H9 (cell line): ENCODE data around the gene IGF2BP2. TPM values are rescaled to one million over a fixed set of nuclear protein-coding genes. Genes with fewer than 3 reads are reported as not detected.

ENCODE experiments used
- DNase-seq: peaks from one replicate; pipeline ENCODE4 v3.0.0-alpha.2; 2017
- H2AFZ ChIP-seq: one replicate; pipeline ENCODE4 v1.6.1; 2013; ENCODE audit warnings: mild to moderate bottlenecking, low read length, control low read depth, moderate library complexity
- H2AK5ac ChIP-seq: 2 replicates; pipeline ENCODE4 v1.6.1; 2013; ENCODE audit warnings: low read length, control low read depth, mixed read lengths; ENCODE audit not compliant: insufficient read length
- H2BK120ac ChIP-seq: one replicate; pipeline ENCODE4 v1.6.1; 2013; ENCODE audit warnings: low read depth, mild to moderate bottlenecking, low read length, control low read depth, inconsistent platforms; ENCODE audit not compliant: poor library complexity, severe bottlenecking
- H2BK12ac ChIP-seq: 2 replicates; pipeline ENCODE4 v1.6.1; 2013; ENCODE audit warnings: low read length, control low read depth, mixed read lengths, low read depth; ENCODE audit not compliant: insufficient read length
- H2BK15ac ChIP-seq: 2 replicates; pipeline ENCODE4 v1.6.1; 2013; ENCODE audit warnings: low read depth, low read length, control low read depth
- H2BK20ac ChIP-seq: one replicate; pipeline ENCODE4 v1.6.1; 2013; ENCODE audit warnings: low read depth, mild to moderate bottlenecking, low read length, control low read depth, inconsistent platforms; ENCODE audit not compliant: poor library complexity, severe bottlenecking
- H2BK5ac ChIP-seq: 2 replicates; pipeline ENCODE4 v1.6.1; 2013; ENCODE audit warnings: low read length, control low read depth, mixed read lengths; ENCODE audit not compliant: insufficient read length
- H3K14ac ChIP-seq: 2 replicates; pipeline ENCODE4 v1.6.1; 2013; ENCODE audit warnings: low read length, control low read depth; ENCODE audit not compliant: insufficient read depth
- H3K18ac ChIP-seq: 2 replicates; pipeline ENCODE4 v1.6.1; 2013; ENCODE audit warnings: low read depth, mild to moderate bottlenecking, mixed read lengths, low read length, control low read depth; ENCODE audit not compliant: insufficient read length
- H3K23ac ChIP-seq: 2 replicates; pipeline ENCODE4 v1.6.1; 2013; ENCODE audit warnings: low read length, control low read depth, mixed read lengths, low read depth; ENCODE audit not compliant: insufficient read length
- H3K23me2 ChIP-seq: 2 replicates; pipeline ENCODE4 v1.6.1; 2013; ENCODE audit warnings: low read depth, mild to moderate bottlenecking, mixed read lengths, low read length, control low read depth; ENCODE audit not compliant: insufficient read length, poor library complexity, severe bottlenecking
- H3K27ac ChIP-seq: 2 replicates; pipeline ENCODE4 v1.5.1; 2013; ENCODE audit warnings: low read length, control low read depth, mixed read lengths, low read depth; ENCODE audit not compliant: insufficient read length
- H3K27me3 ChIP-seq: 2 replicates; pipeline ENCODE4 v1.6.1; 2013; ENCODE audit warnings: low read length, control low read depth, inconsistent platforms; ENCODE audit not compliant: insufficient read depth
- H3K4ac ChIP-seq: 2 replicates; pipeline ENCODE4 v1.6.1; 2013; ENCODE audit warnings: low read depth, mild to moderate bottlenecking, control low read depth, inconsistent platforms, low read length, moderate library complexity
- H3K4me1 ChIP-seq: 2 replicates; pipeline ENCODE4 v1.6.1; 2013; ENCODE audit warnings: low read length, control low read depth, inconsistent platforms; ENCODE audit not compliant: insufficient read depth
- H3K4me2 ChIP-seq: 2 replicates; pipeline ENCODE4 v1.6.1; 2013; ENCODE audit warnings: low read length, control low read depth, mixed read lengths; ENCODE audit not compliant: insufficient read length, insufficient read depth
- H3K56ac ChIP-seq: 2 replicates; pipeline ENCODE4 v1.6.1; 2013; ENCODE audit warnings: low read depth, mild to moderate bottlenecking, mixed read lengths, low read length, control low read depth; ENCODE audit not compliant: insufficient read length
- H3K79me1 ChIP-seq: 2 replicates; pipeline ENCODE4 v1.6.1; 2013; ENCODE audit warnings: low read depth, mild to moderate bottlenecking, moderate library complexity, low read length, control low read depth, inconsistent platforms; ENCODE audit not compliant: insufficient read depth, poor library complexity, severe bottlenecking
- H3K79me2 ChIP-seq: 2 replicates; pipeline ENCODE4 v1.6.1; 2013; ENCODE audit warnings: low read length, control low read depth, inconsistent platforms; ENCODE audit not compliant: insufficient read depth
- H3K9ac ChIP-seq: 2 replicates; pipeline ENCODE4 v1.6.1; 2013; ENCODE audit warnings: low read length, control low read depth, mixed read lengths; ENCODE audit not compliant: insufficient read length; ENCODE audit errors: extremely low read depth
- H3K9me3 ChIP-seq: one replicate; pipeline ENCODE4 v1.6.1; 2013; ENCODE audit warnings: low read depth, low read length, inconsistent platforms; ENCODE audit not compliant: control insufficient read depth
- H3T11ph ChIP-seq: one replicate; pipeline ENCODE4 v1.6.1; 2013; ENCODE audit warnings: mild to moderate bottlenecking, low read length, control low read depth, inconsistent platforms
- H4K20me1 ChIP-seq: one replicate; pipeline ENCODE4 v1.6.1; 2013; ENCODE audit not compliant: control insufficient read depth, insufficient read length, insufficient read depth
- H4K5ac ChIP-seq: 2 replicates; pipeline ENCODE4 v1.6.1; 2013; ENCODE audit warnings: low read depth, mild to moderate bottlenecking, mixed read lengths, low read length, control low read depth; ENCODE audit not compliant: insufficient read length
- H4K8ac ChIP-seq: replicated peaks from 2 replicates; pipeline ENCODE4 v1.6.1; 2013; ENCODE audit warnings: low read length, control low read depth, mixed read lengths, low read depth; ENCODE audit not compliant: insufficient read length
- H4K91ac ChIP-seq: 2 replicates; pipeline ENCODE4 v1.6.1; 2013; ENCODE audit warnings: low read depth, mild to moderate bottlenecking, moderate library complexity, mixed read lengths, low read length, control low read depth; ENCODE audit not compliant: insufficient read length
- H3K27ac Mint-ChIP-seq, 3 experiments: 2 replicates in 2 of 3; 3 replicates in 1 of 3; pipeline ENCODE4 v1.8.0; 2020 to 2021; ENCODE audit warnings: mixed read lengths in 3 of 3, mild to moderate bottlenecking in 1 of 3, moderate library complexity in 1 of 3
- H3K27me3 Mint-ChIP-seq: 2 replicates; pipeline ENCODE4 v1.8.0; 2021; ENCODE audit warnings: low read depth, mild to moderate bottlenecking, moderate library complexity, mixed read lengths
- H3K36me3 Mint-ChIP-seq, 3 experiments: 2 replicates in 2 of 3; 3 replicates in 1 of 3; pipeline ENCODE4 v1.8.0; 2020 to 2021; ENCODE audit warnings: low read depth in 3 of 3, mixed read lengths in 3 of 3; ENCODE audit not compliant: insufficient read depth in 1 of 3
- H3K4me1 Mint-ChIP-seq, 2 experiments: 2 replicates each; pipeline ENCODE4 v1.8.0; 2020; ENCODE audit warnings: mixed read lengths in 2 of 2
- H3K4me3 Mint-ChIP-seq, 2 experiments: 2 replicates in 1 of 2; 3 replicates in 1 of 2; pipeline ENCODE4 v1.8.0; 2020 to 2021; ENCODE audit warnings: mild to moderate bottlenecking in 2 of 2, mixed read lengths in 2 of 2, moderate library complexity in 1 of 2
- H3K9me3 Mint-ChIP-seq, 2 experiments: 2 replicates in 1 of 2; 3 replicates in 1 of 2; pipeline ENCODE4 v1.8.0; 2020; ENCODE audit warnings: mild to moderate bottlenecking in 2 of 2, mixed read lengths in 2 of 2, moderate library complexity in 1 of 2
- CTCF ChIP-seq: fragments of 200-600 bp; sonication (generic); conservative IDR thresholded peaks from 3 replicates; pipeline ENCODE4 v1.8.0; 2021; ENCODE audit warnings: antibody characterized with exemption, mild to moderate bottlenecking
- WGBS: extraction: QIAGEN DNeasy Blood & Tissue Kit; methylation state at CpG from one replicate; pipeline ENCODE4 v1.1.7; 2013; ENCODE audit warnings: missing lambda C conversion rate, low lambda C conversion rate, mixed read lengths; ENCODE audit not compliant: insufficient read length; ENCODE audit errors: extremely low coverage; 5-methylcytosine and 5-hydroxymethylcytosine counted together
- total RNA-seq: library from RNA; stranded (reverse); gene quantifications from 2 replicates; pipeline ENCODE4 v1.2.1, GENCODE V29; 2021

The IGF2BP2 gene
- total RNA-seq, 1 experiment from 2014 or later = 130 TPM

- Histone ChIP-seq H3K4me2 (no peak overlapping the region), H3K9ac (no peak overlapping the region), H2AK5ac (no peak overlapping the region), H2BK15ac (no peak overlapping the region), H3K79me1 (no peaks in the 10 kb centered on the region), H4K5ac (no peak overlapping the region), H4K8ac (no peak overlapping the region), H3K9me3 (no peaks in the 10 kb centered on the region), H4K20me1 (no peaks in the 10 kb centered on the region), H3K4me1 (no peaks in the 10 kb centered on the region), H2BK12ac (no peak overlapping the region), H4K91ac (no peak overlapping the region), H2BK5ac (no peak overlapping the region), H2AFZ (no peak overlapping the region), H3K79me2 (no peaks in the 10 kb centered on the region), H3K4ac (no peak overlapping the region), H3K56ac (no peak overlapping the region), H3K23ac (no peak overlapping the region), H3T11ph (no peak overlapping the region), H3K14ac (no peak overlapping the region), H2BK20ac (no peak overlapping the region), H3K27me3 (no peaks in the 10 kb centered on the region), H3K18ac (no peak overlapping the region), H3K27ac (no peak overlapping the region), H3K23me2 (no peaks in the 10 kb centered on the region), H2BK120ac (no peak overlapping the region)
- Mint-ChIP-seq H3K36me3 (peaks cover 0 to 15% (median 2%) of the 10 kb centered on the region in 3 experiments; a peak in 3 of 7 replicates), H3K27me3 (no peaks in the 10 kb centered on the region; the same call in none of the 2 replicates), H3K4me1 (no peaks in the 10 kb centered on the region), H3K9me3 (peaks cover 16 to 19% of the 10 kb centered on the region in 2 experiments), H3K27ac (no peak overlapping the region), H3K4me3 (no peak overlapping the region)
- no peak for TF ChIP-seq CTCF
- no CpG with 5 or more reads among the region's 3 CpGs for WGBS
- DNase-seq = no peak
Measured at GRCh38 chr3:185857208-185857607, 32.4 kb upstream of the IGF2BP2 start.
